Liver (tissue), 9 donors: ENCODE data around the gene ABL1. TPM values are rescaled to one million over a fixed set of nuclear protein-coding genes. Genes with fewer than 3 reads are reported as not detected.

Experiments
- DNase-seq: peaks from one replicate; pipeline ENCODE4 v3.0.0-alpha.2; 2017; ENCODE audit warnings: low spot score
- H3K27ac ChIP-seq, 2 donors: one replicate each; pipeline ENCODE4 v1.7.0; 2013; ENCODE audit warnings: inconsistent platforms in 2 of 2, low read length in 2 of 2, control low read depth in 1 of 2, low read depth in 1 of 2, mild to moderate bottlenecking in 1 of 2
- H3K27me3 ChIP-seq, 4 donors: one replicate each; pipeline versions ENCODE4 v1.6.1 to v1.7.0; 2013; ENCODE audit warnings: low read length in 3 of 4, inconsistent platforms in 1 of 4, mild to moderate bottlenecking in 1 of 4, moderate library complexity in 1 of 4; ENCODE audit not compliant: control insufficient read depth in 4 of 4, insufficient read depth in 4 of 4
- H3K36me3 ChIP-seq, 4 donors: one replicate each; pipeline versions ENCODE4 v1.6.1 to v1.7.0; 2013; ENCODE audit warnings: low read length in 3 of 4, mild to moderate bottlenecking in 3 of 4, low read depth in 1 of 4, moderate library complexity in 1 of 4; ENCODE audit not compliant: control insufficient read depth in 4 of 4, insufficient read depth in 3 of 4
- H3K4me1 ChIP-seq, 4 donors: one replicate each; pipeline versions ENCODE4 v1.6.1 to v1.7.0; 2013; ENCODE audit warnings: low read length in 3 of 4, mild to moderate bottlenecking in 3 of 4, moderate library complexity in 1 of 4; ENCODE audit not compliant: control insufficient read depth in 4 of 4, insufficient read depth in 4 of 4
- H3K4me3 ChIP-seq, 3 donors: one replicate each; pipeline versions ENCODE4 v1.6.1 to v1.7.0; 2013; ENCODE audit warnings: low read length in 3 of 3, control low read depth in 1 of 3, low read depth in 1 of 3, mild to moderate bottlenecking in 1 of 3
- H3K9ac ChIP-seq, 2 donors: one replicate each; pipeline ENCODE4 v1.7.0; 2013; ENCODE audit warnings: low read length in 2 of 2, mild to moderate bottlenecking in 2 of 2, moderate library complexity in 2 of 2, control low read depth in 1 of 2, low read depth in 1 of 2
- H3K9me3 ChIP-seq, 4 donors: one replicate each; pipeline versions ENCODE4 v1.6.1 to v1.7.0; 2013; ENCODE audit warnings: low read length in 3 of 4; ENCODE audit not compliant: control insufficient read depth in 4 of 4
- ATF3 ChIP-seq: IDR thresholded peaks from 2 replicates; pipeline ENCODE4 v1.6.1; 2016; ENCODE audit warnings: antibody characterized with exemption
- EGR1 ChIP-seq, 2 donors: IDR thresholded peaks; 2 replicates each; pipeline ENCODE4 v1.6.1; 2016 to 2018; ENCODE audit warnings: antibody characterized with exemption in 2 of 2, low read depth in 2 of 2
- FOXA1 ChIP-seq: IDR thresholded peaks from 2 replicates; pipeline ENCODE4 v1.6.1; 2016; ENCODE audit warnings: antibody characterized with exemption
- FOXA2 ChIP-seq: IDR thresholded peaks from 2 replicates; pipeline ENCODE4 v1.6.1; 2016; ENCODE audit warnings: antibody characterized with exemption
- GABPA ChIP-seq, 2 donors: IDR thresholded peaks in 1 of 2; conservative IDR thresholded peaks in 1 of 2; 2 replicates each; pipeline ENCODE4 v1.6.1; 2016; ENCODE audit warnings: antibody characterized with exemption in 2 of 2, mild to moderate bottlenecking in 1 of 2, moderate library complexity in 1 of 2
- HNF4A ChIP-seq, 2 donors: conservative IDR thresholded peaks; 2 replicates each; pipeline ENCODE4 v1.6.1; 2016; ENCODE audit warnings: antibody characterized with exemption in 2 of 2, mild to moderate bottlenecking in 2 of 2
- HNF4G ChIP-seq: IDR thresholded peaks from 2 replicates; pipeline ENCODE4 v1.6.1; 2016; ENCODE audit warnings: antibody characterized with exemption
- JUND ChIP-seq, 2 donors: IDR thresholded peaks; 2 replicates each; pipeline ENCODE4 v1.6.1; 2016; ENCODE audit warnings: antibody characterized with exemption in 2 of 2
- NR2F2 ChIP-seq: IDR thresholded peaks from 2 replicates; pipeline ENCODE4 v1.6.1; 2016; ENCODE audit warnings: antibody characterized with exemption
- RAD21 ChIP-seq, 2 donors: IDR thresholded peaks; 2 replicates each; pipeline ENCODE4 v1.6.1; 2016; ENCODE audit warnings: antibody characterized with exemption in 2 of 2, mild to moderate bottlenecking in 2 of 2
- RXRA ChIP-seq, 2 donors: IDR thresholded peaks; 2 replicates each; pipeline ENCODE4 v1.6.1; 2017 to 2018; ENCODE audit warnings: antibody characterized with exemption in 2 of 2, mild to moderate bottlenecking in 1 of 2
- SP1 ChIP-seq: IDR thresholded peaks from 2 replicates; pipeline ENCODE4 v1.6.1; 2018; ENCODE audit warnings: antibody characterized with exemption, mild to moderate bottlenecking
- TAF1 ChIP-seq: conservative IDR thresholded peaks from 2 replicates; pipeline ENCODE4 v1.6.1; 2016; ENCODE audit warnings: antibody characterized with exemption, mild to moderate bottlenecking
- YY1 ChIP-seq: IDR thresholded peaks from 2 replicates; pipeline ENCODE4 v1.6.1; 2016; ENCODE audit warnings: antibody characterized with exemption, mild to moderate bottlenecking
- WGBS: extraction: QIAGEN DNeasy Blood & Tissue Kit; methylation state at CpG from one replicate; pipeline ENCODE4 v1.1.7; 2013; 5-methylcytosine and 5-hydroxymethylcytosine counted together
- polyA plus RNA-seq, 2 donors: library from polyadenylated mRNA; stranded (reverse) in 1 of 2; unstranded in 1 of 2; fragments of 200-250 nt in 1 of 2; fragments of >200 nt in 1 of 2; fragmentation: Nextera tagmentation in 1 of 2; extraction: Ambion mirVana in 1 of 2; gene quantifications; one replicate each; pipeline versions ENCODE4 v1.2.1 to v1.2.3, GENCODE V29; 2013 to 2015
- total RNA-seq, 2 donors: library from RNA; depleted of rRNA; stranded (reverse); fragments of >200 nt; gene quantifications; one replicate each; pipeline ENCODE4 v1.2.3, GENCODE V29; 2014
- TF ChIP-seq, protein P1 (sequence below): IDR thresholded peaks from 2 replicates; pipeline ENCODE4 v1.6.1; 2016; ENCODE audit warnings: antibody characterized with exemption, mild to moderate bottlenecking
- TF ChIP-seq, protein P2 (sequence below): IDR thresholded peaks from 2 replicates; pipeline ENCODE4 v1.6.1; 2016; ENCODE audit warnings: antibody characterized with exemption
- TF ChIP-seq, protein P3 (sequence below): IDR thresholded peaks from 2 replicates; pipeline ENCODE4 v1.6.1; 2016; ENCODE audit warnings: antibody characterized with exemption
- donor health status: healthy.
- donor health status: healthy.
- donor health status: healthy.
- donor health status: healthy.
- donor health status: healthy.

ABL1 gene
- total and polyA plus RNA-seq, 4 donors, result 4.2 to 14.2 (median 10.9) TPM

DNA sequence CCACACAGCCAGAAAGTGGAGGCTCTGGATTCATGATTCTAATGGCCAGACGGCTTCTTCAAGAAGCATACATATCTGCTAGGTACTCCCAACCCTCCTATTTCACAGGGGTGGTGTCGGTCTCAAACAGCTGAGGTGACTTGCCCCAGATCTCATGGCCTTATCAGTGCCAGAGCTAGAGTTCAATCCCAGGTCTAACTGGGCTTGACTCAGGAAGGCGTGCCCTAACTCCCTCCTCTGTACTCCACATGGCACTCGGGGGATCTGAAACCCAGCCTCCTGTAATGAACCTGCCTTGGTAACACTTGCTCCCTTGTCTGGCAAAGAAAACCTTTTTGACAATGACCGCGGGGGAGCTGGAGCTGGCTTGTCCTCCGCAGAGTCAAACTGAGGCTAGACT, 59.5 kb downstream of the ABL1 start:
- Histone ChIP-seq H3K9ac (no peak overlapping the region), H3K4me3 (no peak overlapping the region), H3K27me3 (no peaks in the 10 kb centered on the region), H3K36me3 (peaks cover 0 to 8% (median 0%) of the 10 kb centered on the region in 4 donors), H3K9me3 (no peaks in the 10 kb centered on the region), H3K4me1 (no peaks in the 10 kb centered on the region), H3K27ac (no peak overlapping the region)
- TF ChIP-seq HNF4A (conservative IDR thresholded peaks at IDR 0.05) (no peak), RXRA (IDR thresholded peaks at IDR 0.05) (no peak)
- WGBS, result 83% methylated on average over 7 of the region's 7 CpGs
- DNase-seq, result no peak

DNA sequence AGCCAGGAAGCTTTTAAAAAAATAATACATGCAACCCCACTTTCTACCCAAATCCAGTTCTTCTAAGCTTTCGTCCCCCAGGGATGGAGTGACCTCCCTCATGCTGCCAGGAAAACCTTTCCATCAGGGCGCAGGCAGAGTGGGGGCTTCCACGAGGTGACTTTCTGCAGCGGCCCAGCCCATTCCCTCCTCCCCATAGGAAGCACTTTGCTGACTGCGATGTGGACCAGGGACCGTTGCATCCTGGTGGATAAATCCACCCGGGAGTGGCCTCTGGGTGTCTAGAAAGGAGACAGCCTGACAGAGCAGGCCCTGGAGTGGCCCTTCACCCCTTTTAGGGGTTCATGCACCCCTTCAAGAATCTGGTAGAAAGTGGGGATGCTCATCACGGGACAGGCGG, 60.0 kb downstream of the ABL1 start:
- Histone ChIP-seq H3K4me1 (no peaks in the 10 kb centered on the region), H3K9me3 (no peaks in the 10 kb centered on the region), H3K4me3 (no peak overlapping the region), H3K36me3 (peaks cover 0 to 7% (median 0%) of the 10 kb centered on the region in 4 donors), H3K9ac (no peak overlapping the region), H3K27ac (no peak overlapping the region), H3K27me3 (no peaks in the 10 kb centered on the region)
- TF ChIP-seq TAF1, result no peak
- no peak for TF ChIP-seq GABPA (IDR thresholded peaks at IDR 0.05 in 1 of 2, conservative IDR thresholded peaks at IDR 0.05 in 1 of 2)
- no peak for TF ChIP-seq YY1
- TF ChIP-seq FOXA2, result no peak
- TF ChIP-seq HNF4G, result no peak
- TF ChIP-seq, protein P1, sequence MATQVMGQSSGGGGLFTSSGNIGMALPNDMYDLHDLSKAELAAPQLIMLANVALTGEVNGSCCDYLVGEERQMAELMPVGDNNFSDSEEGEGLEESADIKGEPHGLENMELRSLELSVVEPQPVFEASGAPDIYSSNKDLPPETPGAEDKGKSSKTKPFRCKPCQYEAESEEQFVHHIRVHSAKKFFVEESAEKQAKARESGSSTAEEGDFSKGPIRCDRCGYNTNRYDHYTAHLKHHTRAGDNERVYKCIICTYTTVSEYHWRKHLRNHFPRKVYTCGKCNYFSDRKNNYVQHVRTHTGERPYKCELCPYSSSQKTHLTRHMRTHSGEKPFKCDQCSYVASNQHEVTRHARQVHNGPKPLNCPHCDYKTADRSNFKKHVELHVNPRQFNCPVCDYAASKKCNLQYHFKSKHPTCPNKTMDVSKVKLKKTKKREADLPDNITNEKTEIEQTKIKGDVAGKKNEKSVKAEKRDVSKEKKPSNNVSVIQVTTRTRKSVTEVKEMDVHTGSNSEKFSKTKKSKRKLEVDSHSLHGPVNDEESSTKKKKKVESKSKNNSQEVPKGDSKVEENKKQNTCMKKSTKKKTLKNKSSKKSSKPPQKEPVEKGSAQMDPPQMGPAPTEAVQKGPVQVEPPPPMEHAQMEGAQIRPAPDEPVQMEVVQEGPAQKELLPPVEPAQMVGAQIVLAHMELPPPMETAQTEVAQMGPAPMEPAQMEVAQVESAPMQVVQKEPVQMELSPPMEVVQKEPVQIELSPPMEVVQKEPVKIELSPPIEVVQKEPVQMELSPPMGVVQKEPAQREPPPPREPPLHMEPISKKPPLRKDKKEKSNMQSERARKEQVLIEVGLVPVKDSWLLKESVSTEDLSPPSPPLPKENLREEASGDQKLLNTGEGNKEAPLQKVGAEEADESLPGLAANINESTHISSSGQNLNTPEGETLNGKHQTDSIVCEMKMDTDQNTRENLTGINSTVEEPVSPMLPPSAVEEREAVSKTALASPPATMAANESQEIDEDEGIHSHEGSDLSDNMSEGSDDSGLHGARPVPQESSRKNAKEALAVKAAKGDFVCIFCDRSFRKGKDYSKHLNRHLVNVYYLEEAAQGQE, result no peak
- TF ChIP-seq FOXA1, result no peak
- no peak for DNase-seq
- WGBS, result 76% methylated on average over 9 of the region's 9 CpGs

- Histone ChIP-seq H3K4me1 (no peaks in the 10 kb centered on the region), H3K27ac (no peak overlapping the region), H3K9me3 (no peaks in the 10 kb centered on the region), H3K27me3 (no peaks in the 10 kb centered on the region), H3K9ac (no peak overlapping the region), H3K36me3 (peaks cover 0 to 2% (median 0%) of the 10 kb centered on the region in 4 donors), H3K4me3 (no peak overlapping the region)
- DNase-seq, result no peak
- TF ChIP-seq ATF3 (no peak), JUND (IDR thresholded peaks at IDR 0.05) (no peak), FOXA1 (no peak), RXRA (IDR thresholded peaks at IDR 0.05) (no peak), GABPA (IDR thresholded peaks at IDR 0.05 in 1 of 2, conservative IDR thresholded peaks at IDR 0.05 in 1 of 2) (no peak), HNF4G (no peak), RAD21 (IDR thresholded peaks at IDR 0.05) (no peak), FOXA2 (no peak), EGR1 (IDR thresholded peaks at IDR 0.05; ENCODE audit: low read depth in 2 of 2) (no peak), NR2F2 (no peak), HNF4A (conservative IDR thresholded peaks at IDR 0.05) (no peak), TAF1 (no peak), SP1 (no peak)
- TF ChIP-seq, protein P2, sequence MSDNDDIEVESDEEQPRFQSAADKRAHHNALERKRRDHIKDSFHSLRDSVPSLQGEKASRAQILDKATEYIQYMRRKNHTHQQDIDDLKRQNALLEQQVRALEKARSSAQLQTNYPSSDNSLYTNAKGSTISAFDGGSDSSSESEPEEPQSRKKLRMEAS, result no peak
- TF ChIP-seq, protein P3, sequence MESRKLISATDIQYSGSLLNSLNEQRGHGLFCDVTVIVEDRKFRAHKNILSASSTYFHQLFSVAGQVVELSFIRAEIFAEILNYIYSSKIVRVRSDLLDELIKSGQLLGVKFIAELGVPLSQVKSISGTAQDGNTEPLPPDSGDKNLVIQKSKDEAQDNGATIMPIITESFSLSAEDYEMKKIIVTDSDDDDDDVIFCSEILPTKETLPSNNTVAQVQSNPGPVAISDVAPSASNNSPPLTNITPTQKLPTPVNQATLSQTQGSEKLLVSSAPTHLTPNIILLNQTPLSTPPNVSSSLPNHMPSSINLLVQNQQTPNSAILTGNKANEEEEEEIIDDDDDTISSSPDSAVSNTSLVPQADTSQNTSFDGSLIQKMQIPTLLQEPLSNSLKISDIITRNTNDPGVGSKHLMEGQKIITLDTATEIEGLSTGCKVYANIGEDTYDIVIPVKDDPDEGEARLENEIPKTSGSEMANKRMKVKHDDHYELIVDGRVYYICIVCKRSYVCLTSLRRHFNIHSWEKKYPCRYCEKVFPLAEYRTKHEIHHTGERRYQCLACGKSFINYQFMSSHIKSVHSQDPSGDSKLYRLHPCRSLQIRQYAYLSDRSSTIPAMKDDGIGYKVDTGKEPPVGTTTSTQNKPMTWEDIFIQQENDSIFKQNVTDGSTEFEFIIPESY, result no peak
- TF ChIP-seq, protein P1, result no peak
- 59% methylated on average over 24 of the region's 24 CpGs for WGBS
Observed at GRCh38 chr9:130895481-130896232, 60.6 kb downstream of the ABL1 start.
